Nephron progenitor cell (in vitro differentiated cells): ENCODE results near the gene ACTN4.

Experiments
- DNase-seq: peaks from one replicate; pipeline ENCODE4 v3.0.0; 2021
- H3K27ac Mint-ChIP-seq: 2 replicates; pipeline ENCODE4 v1.8.0; 2021; ENCODE audit warnings: mild to moderate bottlenecking, moderate library complexity, mixed read lengths
- H3K27me3 Mint-ChIP-seq: 2 replicates; pipeline ENCODE4 v1.8.0; 2021; ENCODE audit warnings: mild to moderate bottlenecking, low read depth, mixed read lengths; ENCODE audit not compliant: poor library complexity
- H3K36me3 Mint-ChIP-seq: 2 replicates; pipeline ENCODE4 v1.8.0; 2021; ENCODE audit warnings: low read depth, mixed read lengths
- H3K4me1 Mint-ChIP-seq: 2 replicates; pipeline ENCODE4 v1.8.0; 2021; ENCODE audit warnings: mixed read lengths
- H3K4me3 Mint-ChIP-seq: 2 replicates; pipeline ENCODE4 v1.8.0; 2021; ENCODE audit warnings: mild to moderate bottlenecking, moderate library complexity, mixed read lengths
- H3K9me3 Mint-ChIP-seq: 2 replicates; pipeline ENCODE4 v1.8.0; 2021; ENCODE audit warnings: mild to moderate bottlenecking, moderate library complexity, mixed read lengths
- CTCF ChIP-seq: fragments of 200-600 bp; sonication (generic); IDR thresholded peaks from 2 replicates; pipeline ENCODE4 v1.5.0; 2021; ENCODE audit warnings: antibody characterized with exemption

Gene ACTN4

DNA sequence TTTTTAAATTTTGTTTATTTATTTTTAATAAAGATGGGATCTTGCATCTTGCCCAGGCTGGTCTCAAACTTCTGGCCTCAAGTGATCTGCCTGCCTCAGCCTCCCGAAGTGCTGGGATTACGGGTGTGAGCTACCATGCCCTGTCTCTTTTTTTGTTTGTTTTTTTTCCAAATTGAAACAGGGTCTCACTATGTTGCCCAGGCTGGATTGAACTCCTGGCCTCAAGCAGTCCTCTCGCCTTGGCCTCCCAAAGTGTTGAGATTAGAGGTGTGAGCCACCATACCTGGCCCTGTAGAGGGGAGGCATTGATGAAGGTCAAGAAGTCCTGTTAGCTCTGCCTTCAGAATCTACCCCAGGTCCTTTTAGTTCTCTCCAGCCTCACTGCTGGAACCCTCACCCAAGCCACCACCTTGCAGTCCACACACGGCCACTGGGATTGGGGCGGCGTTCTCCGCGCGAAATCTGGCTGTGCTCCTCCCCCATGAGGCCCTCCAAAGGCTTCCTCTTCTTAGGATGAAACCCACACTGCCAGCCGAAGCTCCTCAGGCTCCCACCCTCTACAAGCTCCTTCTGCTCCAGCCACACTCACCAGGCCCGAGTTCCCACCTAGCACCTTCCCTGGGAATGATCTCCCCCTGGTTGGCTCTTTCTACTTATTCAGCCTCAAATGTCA is 34.9 kb downstream of the ACTN4 start:
- H3K9me3 Mint-ChIP-seq = peaks cover 2% of the 10 kb centered on the region
- H3K27ac Mint-ChIP-seq = peak overlapping the region; percentile 99
- H3K36me3 Mint-ChIP-seq = peaks cover 51% of the 10 kb centered on the region
- DNase-seq = no peak
- H3K4me3 Mint-ChIP-seq = peak overlapping the region; percentile 29
- no peaks in the 10 kb centered on the region for H3K27me3 Mint-ChIP-seq
- H3K4me1 Mint-ChIP-seq = peaks cover 93% of the 10 kb centered on the region
- TF ChIP-seq CTCF = no peak

GRCh38 chr19:38682872-38683392 is 35.5 kb downstream of the ACTN4 start:
- Mint-ChIP-seq H3K27me3 (no peaks in the 10 kb centered on the region), H3K4me1 (peaks cover 95% of the 10 kb centered on the region), H3K9me3 (peaks cover 8% of the 10 kb centered on the region), H3K27ac (peak overlapping the region; percentile 99), H3K36me3 (peaks cover 51% of the 10 kb centered on the region), H3K4me3 (peak overlapping the region; percentile 29)
- no peak for TF ChIP-seq CTCF
- DNase-seq = no peak

GRCh38 chr19:38683393-38684077 is 36.1 kb downstream of the ACTN4 start:
- Mint-ChIP-seq H3K9me3 (peaks cover 8% of the 10 kb centered on the region), H3K4me3 (peak overlapping the region; percentile 64), H3K27ac (peak overlapping the region; percentile 99), H3K36me3 (peaks cover 48% of the 10 kb centered on the region), H3K27me3 (no peaks in the 10 kb centered on the region), H3K4me1 (peaks cover 89% of the 10 kb centered on the region)
- no peak for TF ChIP-seq CTCF
- no peak for DNase-seq

- Mint-ChIP-seq H3K4me1 (peaks cover 86% of the 10 kb centered on the region), H3K27ac (peak overlapping the region; percentile 99), H3K36me3 (peaks cover 48% of the 10 kb centered on the region), H3K4me3 (peak overlapping the region; percentile 5), H3K27me3 (no peaks in the 10 kb centered on the region), H3K9me3 (peaks cover 8% of the 10 kb centered on the region)
- DNase-seq = no peak
- no peak for TF ChIP-seq CTCF
These were observed 36.8 kb downstream of the ACTN4 start for GRCh38 chr19:38684078-38684861.

DNA sequence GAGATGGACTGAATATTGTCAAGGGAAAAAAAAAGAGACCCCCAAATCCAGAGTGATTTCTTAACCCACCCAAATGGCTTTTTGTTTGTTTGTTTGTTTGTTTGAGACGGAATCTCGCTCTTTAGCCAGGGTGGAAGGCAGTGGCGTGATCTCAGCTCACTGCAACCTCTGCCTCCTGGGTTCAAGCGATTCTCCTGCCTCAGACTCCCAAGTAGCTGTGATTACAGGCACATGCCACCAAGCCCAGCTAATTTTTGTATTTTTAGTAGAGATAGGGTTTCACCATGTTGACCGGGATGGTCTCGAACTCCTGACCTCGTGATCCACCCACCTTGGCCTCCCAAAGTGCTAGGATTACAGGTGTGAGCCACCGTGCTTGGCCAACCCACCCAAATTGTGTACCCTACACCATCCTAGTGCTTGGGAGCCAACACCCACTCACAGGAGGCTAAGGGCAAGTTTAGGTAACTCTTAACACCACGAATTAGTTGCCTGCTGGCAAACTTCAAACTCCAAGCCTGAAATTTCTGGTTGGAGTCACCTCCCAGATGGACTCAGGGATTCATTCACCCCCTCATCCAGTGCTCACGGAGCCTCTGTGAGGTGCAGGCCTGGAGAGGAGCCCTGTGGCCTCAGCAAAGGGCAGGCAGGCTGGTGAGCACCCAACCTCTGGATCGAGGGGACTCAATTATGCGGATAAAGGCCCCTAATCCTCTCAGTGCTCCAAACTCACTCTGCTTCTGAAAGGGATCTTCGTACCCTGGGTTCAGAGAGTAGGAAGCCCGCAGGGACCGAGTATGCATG is 37.6 kb downstream of the ACTN4 start:
- peaks cover 47% of the 10 kb centered on the region for H3K36me3 Mint-ChIP-seq
- H3K9me3 Mint-ChIP-seq = peaks cover 8% of the 10 kb centered on the region
- TF ChIP-seq CTCF = no peak
- no peaks in the 10 kb centered on the region for H3K27me3 Mint-ChIP-seq
- H3K27ac Mint-ChIP-seq = peak overlapping the region; percentile 99
- H3K4me3 Mint-ChIP-seq = peak overlapping the region; percentile 54
- no peak for DNase-seq
- H3K4me1 Mint-ChIP-seq = peaks cover 85% of the 10 kb centered on the region
